Astrocyte of the spinal cord (primary cell): Measurements from ENCODE around the gene ZDHHC17.
"Not testable (repeated sequence)": the region's sequence is repeated elsewhere in the genome, so short reads cannot be mapped to it uniquely, and the experiment has no call there.

Source experiments
- DNase-seq: peaks from one replicate; pipeline ENCODE4 v3.0.0; 2011; ENCODE audit warnings: low read depth, low spot score
- H3K4me3 ChIP-seq: 2 replicates; pipeline ENCODE4 v1.5.1; 2011; ENCODE audit warnings: low read depth, mild to moderate bottlenecking, low read length, moderate library complexity
- in situ Hi-C: cut with HindIII; loops from 2 replicates; pipeline ENCODE4 v1.10.0; 2017; ENCODE audit warnings: low sequenced_read_pairs
- TF ChIP-seq, protein P1 (sequence below): IDR thresholded peaks from 2 replicates; pipeline ENCODE4 v1.5.1; 2012; ENCODE audit warnings: low read depth, mild to moderate bottlenecking, low read length, inconsistent platforms

The ZDHHC17 gene

DNA sequence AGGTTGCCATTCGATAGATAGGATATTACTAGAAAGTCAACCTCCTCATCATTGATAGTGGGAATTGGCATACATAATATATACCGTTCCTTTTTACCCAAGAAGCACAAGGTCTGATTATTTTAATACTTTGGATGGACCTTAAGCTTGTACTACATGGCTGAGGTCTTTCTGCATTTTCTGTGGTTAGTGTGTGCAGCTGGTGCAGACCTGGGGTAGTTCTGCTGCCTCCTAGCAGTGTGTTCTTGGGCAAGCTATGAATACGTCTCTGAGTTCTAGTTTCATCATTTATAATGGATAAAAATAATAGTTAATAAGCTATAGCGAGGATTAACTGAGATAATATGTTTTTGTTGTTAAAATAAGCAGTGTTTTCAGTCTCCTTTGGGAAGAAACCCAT is 2.2 kb downstream of the ZDHHC17 start:
- H3K4me3 ChIP-seq = no peak overlapping the region
- DNase-seq = no peak
- in situ Hi-C loops = no loop called here
- TF ChIP-seq, protein P1, sequence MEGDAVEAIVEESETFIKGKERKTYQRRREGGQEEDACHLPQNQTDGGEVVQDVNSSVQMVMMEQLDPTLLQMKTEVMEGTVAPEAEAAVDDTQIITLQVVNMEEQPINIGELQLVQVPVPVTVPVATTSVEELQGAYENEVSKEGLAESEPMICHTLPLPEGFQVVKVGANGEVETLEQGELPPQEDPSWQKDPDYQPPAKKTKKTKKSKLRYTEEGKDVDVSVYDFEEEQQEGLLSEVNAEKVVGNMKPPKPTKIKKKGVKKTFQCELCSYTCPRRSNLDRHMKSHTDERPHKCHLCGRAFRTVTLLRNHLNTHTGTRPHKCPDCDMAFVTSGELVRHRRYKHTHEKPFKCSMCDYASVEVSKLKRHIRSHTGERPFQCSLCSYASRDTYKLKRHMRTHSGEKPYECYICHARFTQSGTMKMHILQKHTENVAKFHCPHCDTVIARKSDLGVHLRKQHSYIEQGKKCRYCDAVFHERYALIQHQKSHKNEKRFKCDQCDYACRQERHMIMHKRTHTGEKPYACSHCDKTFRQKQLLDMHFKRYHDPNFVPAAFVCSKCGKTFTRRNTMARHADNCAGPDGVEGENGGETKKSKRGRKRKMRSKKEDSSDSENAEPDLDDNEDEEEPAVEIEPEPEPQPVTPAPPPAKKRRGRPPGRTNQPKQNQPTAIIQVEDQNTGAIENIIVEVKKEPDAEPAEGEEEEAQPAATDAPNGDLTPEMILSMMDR = no peak

DNA sequence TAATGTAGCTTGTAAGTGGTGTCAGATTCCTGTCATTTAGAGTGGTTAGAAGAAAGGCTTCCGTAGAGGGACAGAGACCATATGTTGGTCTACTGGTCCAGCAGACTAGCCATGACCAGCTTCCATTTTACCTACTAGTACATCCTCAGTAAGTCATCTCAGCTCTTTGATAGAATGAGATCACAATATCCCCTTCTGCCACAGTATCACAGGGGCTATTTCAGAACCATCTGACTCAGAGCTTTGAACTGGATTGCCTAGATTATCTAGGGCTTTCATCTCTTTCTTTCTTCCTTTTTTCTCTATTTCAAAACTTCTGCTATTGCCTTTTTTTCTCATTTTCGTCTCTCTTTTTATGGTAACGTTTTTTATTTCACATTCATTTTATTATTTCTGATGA is 4.7 kb downstream of the ZDHHC17 start:
- H3K4me3 ChIP-seq = no peak overlapping the region
- in situ Hi-C loops = no loop called here
- TF ChIP-seq, protein P1 = no peak
- no peak for DNase-seq

DNA sequence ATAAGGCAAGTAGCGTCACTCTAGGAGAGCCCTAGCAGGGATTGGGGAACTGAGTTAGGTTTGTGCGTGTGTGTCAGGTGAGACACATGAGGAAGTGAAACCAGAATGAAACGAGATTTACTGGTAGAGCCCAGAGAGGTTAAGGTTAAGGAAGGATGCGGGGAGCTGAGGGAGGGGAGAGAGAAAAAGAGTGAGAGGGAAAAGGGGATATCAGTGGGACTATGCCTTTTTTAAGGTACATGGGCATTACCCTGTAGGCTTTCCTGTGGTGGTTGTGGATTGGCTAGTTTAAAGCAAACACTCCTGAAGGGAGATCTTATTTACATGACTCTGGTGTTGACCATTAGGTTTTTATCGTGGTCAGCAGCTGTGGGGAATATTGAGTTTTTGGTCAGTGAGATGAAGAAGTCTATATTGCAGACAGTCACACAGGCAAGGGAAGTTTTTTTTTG is 13.9 kb downstream of the ZDHHC17 start:
- TF ChIP-seq, protein P1 = no peak
- DNase-seq = no peak
- in situ Hi-C loops = no loop called here
- no peak overlapping the region for H3K4me3 ChIP-seq

DNA sequence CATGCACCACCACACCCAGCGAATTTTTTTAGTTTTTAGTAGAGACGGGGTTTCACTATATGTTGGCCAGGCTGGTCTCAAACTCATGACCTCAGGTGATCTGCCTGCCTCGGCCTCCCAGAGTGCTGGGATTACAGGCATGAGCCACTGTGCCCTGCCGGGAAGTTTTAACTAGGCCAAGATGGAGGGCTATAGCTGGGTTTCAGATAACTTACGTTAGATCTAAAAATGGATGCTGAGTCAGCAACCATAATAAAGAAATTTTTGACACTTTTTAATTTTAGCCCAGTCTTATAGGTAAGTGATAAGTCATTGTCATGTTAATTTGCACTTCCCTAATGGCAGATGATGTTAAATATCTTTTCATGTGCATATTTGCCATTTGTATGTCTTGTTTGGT is 14.4 kb downstream of the ZDHHC17 start:
- H3K4me3 ChIP-seq = no peak overlapping the region
- in situ Hi-C loops = no loop called here
- DNase-seq = no peak
- TF ChIP-seq, protein P1 = no peak

DNA sequence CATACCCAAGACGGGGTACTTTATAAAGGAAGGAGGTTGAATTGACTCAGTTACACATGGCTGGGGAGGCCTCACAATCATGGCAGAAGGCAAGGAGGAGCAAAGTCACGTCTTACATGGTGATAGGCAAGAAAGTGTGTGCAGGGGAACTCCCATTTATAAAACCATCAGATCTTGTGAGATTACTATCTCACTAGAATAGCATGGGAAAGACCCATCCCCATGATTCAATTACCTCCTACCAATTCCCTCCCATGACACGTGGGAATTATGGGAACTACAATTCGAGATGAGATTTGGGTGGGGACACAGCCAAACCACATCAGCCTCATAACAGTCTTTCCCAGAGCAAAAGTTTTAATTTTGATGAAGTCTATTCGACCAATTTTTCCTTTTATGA is 15.4 kb downstream of the ZDHHC17 start:
- H3K4me3 ChIP-seq, in situ Hi-C loops, DNase-seq: not testable (repeated sequence)

DNA sequence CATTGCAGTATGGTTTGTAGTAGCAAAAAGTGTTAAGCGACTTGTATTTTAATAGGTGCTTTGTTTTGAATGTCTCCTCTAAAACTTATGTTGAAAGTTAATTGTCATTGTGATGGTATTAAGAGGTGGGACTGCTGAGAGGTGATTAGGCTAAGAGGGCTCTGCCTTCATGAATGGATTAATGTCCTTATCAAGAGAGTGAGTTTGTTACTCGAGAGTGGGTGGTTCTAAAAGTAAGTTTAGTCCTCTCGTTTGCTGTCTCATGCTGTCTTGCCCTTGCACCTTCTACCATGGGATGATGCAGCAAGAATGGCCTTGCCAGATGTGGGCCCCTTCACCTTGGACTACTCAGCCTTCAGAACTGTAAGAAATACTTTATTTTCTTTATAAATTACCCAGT is 17.4 kb downstream of the ZDHHC17 start:
- in situ Hi-C loops = no loop called here
- DNase-seq = no peak

DNA sequence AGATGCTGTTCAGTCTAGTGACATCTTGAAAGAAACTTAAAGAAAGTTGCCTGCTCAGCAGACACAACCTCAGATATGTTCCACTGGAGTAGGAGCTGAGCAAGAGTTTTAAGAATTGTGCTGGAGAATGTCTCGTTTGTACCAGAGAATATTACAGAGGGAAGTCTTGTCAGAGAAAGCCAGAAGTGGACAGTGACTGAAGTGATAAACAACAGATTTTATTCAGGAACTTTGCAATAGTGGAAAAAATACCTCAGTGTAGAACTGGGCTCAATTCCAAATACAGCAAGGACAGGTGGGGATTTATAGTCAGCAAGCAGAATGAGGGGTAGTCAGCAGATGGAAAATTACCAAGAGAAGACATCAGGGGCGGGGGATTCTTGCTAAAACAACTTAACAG is 18.6 kb downstream of the ZDHHC17 start:
- TF ChIP-seq, protein P1 = no peak
- H3K4me3 ChIP-seq = no peak overlapping the region
- no peak for DNase-seq
- in situ Hi-C loops = no loop called here

More for the DNA sequence above, 17.4 kb downstream of the ZDHHC17 start:
- TF ChIP-seq, protein P1 = no peak
- H3K4me3 ChIP-seq = no peak overlapping the region
